ENCODE measurements around the gene XPNPEP2.

The XPNPEP2 gene

DNA sequence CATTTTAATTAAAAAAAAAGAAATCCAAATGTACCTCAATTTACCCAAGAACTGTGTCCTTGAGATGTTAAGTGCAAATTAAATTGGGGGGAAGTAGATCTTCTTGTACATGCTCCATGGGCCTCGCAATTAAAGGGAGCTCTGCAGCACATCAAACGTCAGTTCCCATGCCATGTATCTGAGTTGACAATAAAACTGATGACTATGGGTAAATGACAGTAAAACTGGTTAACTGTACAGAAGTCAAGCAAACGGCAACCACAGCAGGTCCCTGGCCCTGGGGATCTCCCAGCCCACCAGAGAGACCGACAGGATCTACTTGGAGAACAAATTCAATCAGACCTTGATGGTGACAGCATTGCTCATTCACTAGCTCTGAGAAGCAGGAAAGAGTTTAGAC, 32.8 kb upstream of the XPNPEP2 start:
- no peak for DNase-seq (ENCODE audit: low spot score)
- Mint-ChIP-seq H3K36me3 (ENCODE audit: low read depth) (no peaks in the 10 kb centered on the region), H3K9me3 (peaks cover 4% of the 10 kb centered on the region), H3K4me3 (no peak overlapping the region), H3K27me3 (ENCODE audit: low read depth) (peaks cover 11% of the 10 kb centered on the region), H3K27ac (no peak overlapping the region), H3K4me1 (ENCODE audit: low read depth) (no peaks in the 10 kb centered on the region)

DNA sequence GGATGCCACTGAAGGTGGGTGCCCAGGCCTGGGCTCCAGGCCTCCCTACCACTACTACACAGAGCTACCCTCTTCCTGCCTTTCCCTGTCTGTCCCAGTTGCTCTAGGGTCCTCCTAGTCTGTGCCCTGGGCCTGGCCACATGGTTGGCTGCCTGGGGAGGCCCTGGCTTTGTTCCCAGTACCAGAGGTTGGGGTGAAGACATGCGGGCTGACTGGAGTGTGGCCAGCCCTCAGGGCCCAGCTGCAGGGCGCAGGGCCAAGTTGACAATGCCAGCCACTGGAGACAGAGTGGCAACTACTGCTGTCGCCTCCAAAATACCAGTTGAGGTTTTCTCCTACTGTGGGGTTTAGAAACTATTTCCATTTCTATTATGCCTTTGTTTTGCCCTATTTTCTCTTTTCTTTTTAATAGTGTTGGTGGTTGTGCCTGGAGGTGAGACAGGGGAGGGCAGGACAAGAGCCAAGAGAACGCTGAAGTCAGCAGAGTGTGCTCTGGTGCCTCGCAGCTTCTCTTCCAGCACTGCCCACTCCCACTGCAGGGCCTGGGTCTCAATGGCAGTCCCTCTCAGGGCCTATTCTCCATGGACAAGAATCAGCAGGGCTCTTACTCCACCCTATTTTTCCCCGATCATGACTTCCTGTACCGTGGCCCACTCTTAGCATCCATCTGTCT, 32.2 kb upstream of the XPNPEP2 start:
- no peaks in the 10 kb centered on the region for H3K4me1 Mint-ChIP-seq (ENCODE audit: low read depth)
- H3K9me3 Mint-ChIP-seq = peaks cover 4% of the 10 kb centered on the region
- no peak for DNase-seq (ENCODE audit: low spot score)

DNA sequence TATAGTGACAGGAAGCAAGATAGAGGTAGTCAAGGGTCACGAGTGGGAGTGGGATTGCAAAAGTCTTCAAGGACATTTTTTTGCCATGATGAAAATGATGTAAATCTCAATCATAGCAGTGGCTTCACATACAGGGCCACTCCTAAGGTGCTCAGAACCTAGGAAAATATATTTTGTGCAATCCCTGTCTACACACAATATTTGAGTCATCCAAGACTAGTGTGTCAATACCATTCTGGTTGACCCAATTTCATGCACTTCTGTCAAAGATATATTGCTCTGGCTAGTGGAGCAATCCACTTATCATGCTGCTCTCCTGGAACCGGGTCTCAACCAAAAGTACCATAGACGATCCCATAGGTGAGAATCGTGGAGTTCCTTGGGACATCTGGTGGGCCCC, 24.2 kb upstream of the XPNPEP2 start:
- H3K4me1 Mint-ChIP-seq (ENCODE audit: low read depth) = no peaks in the 10 kb centered on the region
- H3K9me3 Mint-ChIP-seq = no peaks in the 10 kb centered on the region
- H3K36me3 Mint-ChIP-seq (ENCODE audit: low read depth) = no peaks in the 10 kb centered on the region
- H3K27ac Mint-ChIP-seq = no peak overlapping the region
- no peak overlapping the region for H3K4me3 Mint-ChIP-seq
- no peak for DNase-seq (ENCODE audit: low spot score)
- H3K27me3 Mint-ChIP-seq (ENCODE audit: low read depth) = peaks cover 8% of the 10 kb centered on the region

More for the DNA sequence above, 32.2 kb upstream of the XPNPEP2 start:
- Mint-ChIP-seq H3K36me3 (ENCODE audit: low read depth) (no peaks in the 10 kb centered on the region), H3K27me3 (ENCODE audit: low read depth) (peaks cover 11% of the 10 kb centered on the region), H3K4me3 (no peak overlapping the region), H3K27ac (no peak overlapping the region)

DNA sequence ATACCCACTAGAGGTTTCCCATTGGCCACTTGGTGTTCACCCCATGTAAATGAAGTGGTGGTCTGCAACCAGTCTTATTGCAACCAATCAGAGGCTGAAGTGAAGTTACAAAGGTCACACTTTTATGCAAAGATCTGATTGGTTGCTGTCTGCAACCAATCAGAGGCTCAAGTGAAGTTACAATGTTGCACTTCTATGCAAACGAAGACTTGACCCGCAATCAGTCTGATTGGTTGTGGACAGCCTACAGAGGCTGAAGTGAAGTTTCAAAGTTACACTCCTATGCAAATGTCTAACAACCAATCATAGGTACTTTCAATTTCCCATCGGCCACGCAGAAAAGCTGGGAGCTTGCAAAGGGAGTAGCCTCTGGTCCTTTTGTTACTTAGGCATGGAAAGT, 22.3 kb upstream of the XPNPEP2 start:
- DNase-seq (ENCODE audit: low spot score) = no peak
- Mint-ChIP-seq H3K4me1 (ENCODE audit: low read depth) (no peaks in the 10 kb centered on the region), H3K27me3 (ENCODE audit: low read depth) (peaks cover 4% of the 10 kb centered on the region), H3K27ac (no peak overlapping the region), H3K4me3 (no peak overlapping the region), H3K36me3 (ENCODE audit: low read depth) (no peaks in the 10 kb centered on the region), H3K9me3 (no peaks in the 10 kb centered on the region)

DNA sequence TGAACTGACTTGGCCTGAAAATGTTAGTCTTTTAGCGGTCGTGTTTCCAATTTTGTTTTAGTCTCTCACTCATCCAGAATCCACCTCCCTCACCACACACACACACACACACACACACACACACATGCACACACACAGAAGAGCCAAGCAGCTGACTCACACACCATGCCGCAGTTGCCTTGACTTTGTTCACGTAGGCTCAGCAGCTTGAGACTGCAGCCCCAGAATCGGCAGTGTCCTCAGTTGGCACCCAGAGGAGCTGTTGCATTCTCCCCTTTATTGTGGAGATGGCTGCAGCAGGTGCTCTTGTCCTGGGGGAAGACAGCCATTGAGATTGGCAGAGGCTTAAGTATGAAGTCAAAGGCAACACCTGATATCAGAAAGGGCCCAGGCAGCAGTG, 20.9 kb upstream of the XPNPEP2 start:
- Mint-ChIP-seq H3K27me3 (ENCODE audit: low read depth) (peaks cover 2% of the 10 kb centered on the region), H3K4me1 (ENCODE audit: low read depth) (peaks cover 11% of the 10 kb centered on the region), H3K27ac (no peak overlapping the region), H3K9me3 (no peaks in the 10 kb centered on the region), H3K36me3 (ENCODE audit: low read depth) (no peaks in the 10 kb centered on the region), H3K4me3 (no peak overlapping the region)
- DNase-seq (ENCODE audit: low spot score) = no peak

DNA sequence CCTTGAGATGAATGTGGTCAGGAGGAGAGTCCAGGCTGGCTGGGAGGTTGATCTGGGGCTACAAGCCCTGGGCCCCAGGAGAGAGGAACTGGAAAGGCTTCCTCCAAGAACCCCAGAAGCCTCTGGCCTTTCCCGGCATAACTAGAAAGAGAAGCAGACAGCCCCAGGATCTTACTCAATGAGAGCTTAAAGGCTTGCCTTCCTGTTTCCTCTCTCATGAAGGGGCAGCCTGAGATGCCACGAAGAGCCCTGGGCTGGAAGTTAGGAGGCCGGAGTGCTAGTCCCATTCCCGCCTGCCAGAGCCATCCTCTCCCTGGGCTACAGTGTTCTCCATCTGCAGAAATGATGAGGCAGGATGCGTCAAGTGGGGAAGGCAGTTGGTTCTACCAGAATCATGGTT, 20.1 kb upstream of the XPNPEP2 start:
- no peak overlapping the region for H3K27ac Mint-ChIP-seq

DNA sequence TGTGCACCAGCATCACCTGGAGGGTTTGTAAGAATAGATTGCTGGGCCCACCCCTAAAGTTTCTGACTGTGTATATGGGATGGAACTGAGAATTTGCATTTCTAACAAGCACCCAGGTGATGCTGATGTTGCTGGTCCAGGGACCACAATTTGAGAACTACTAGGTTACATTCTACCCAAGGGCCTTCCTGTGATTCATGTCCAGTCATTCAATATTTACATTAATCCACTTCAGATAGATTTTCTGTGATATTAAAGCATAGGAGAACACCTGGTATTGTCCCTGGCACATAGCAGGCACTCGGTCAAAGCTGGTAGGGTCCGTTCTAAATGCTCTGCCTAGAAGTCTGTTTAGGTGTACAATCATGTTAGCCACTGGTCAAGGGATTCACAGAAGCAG, 19.5 kb upstream of the XPNPEP2 start:
- Mint-ChIP-seq H3K4me1 (ENCODE audit: low read depth) (peaks cover 11% of the 10 kb centered on the region), H3K27me3 (ENCODE audit: low read depth) (peaks cover 2% of the 10 kb centered on the region), H3K27ac (no peak overlapping the region), H3K36me3 (ENCODE audit: low read depth) (no peaks in the 10 kb centered on the region), H3K9me3 (no peaks in the 10 kb centered on the region), H3K4me3 (no peak overlapping the region)
- no peak for DNase-seq (ENCODE audit: low spot score)

More for the DNA sequence above, 20.1 kb upstream of the XPNPEP2 start:
- Mint-ChIP-seq H3K36me3 (ENCODE audit: low read depth) (no peaks in the 10 kb centered on the region), H3K4me1 (ENCODE audit: low read depth) (peaks cover 11% of the 10 kb centered on the region), H3K4me3 (no peak overlapping the region), H3K27me3 (ENCODE audit: low read depth) (peaks cover 2% of the 10 kb centered on the region), H3K9me3 (no peaks in the 10 kb centered on the region)
- no peak for DNase-seq (ENCODE audit: low spot score)

DNA sequence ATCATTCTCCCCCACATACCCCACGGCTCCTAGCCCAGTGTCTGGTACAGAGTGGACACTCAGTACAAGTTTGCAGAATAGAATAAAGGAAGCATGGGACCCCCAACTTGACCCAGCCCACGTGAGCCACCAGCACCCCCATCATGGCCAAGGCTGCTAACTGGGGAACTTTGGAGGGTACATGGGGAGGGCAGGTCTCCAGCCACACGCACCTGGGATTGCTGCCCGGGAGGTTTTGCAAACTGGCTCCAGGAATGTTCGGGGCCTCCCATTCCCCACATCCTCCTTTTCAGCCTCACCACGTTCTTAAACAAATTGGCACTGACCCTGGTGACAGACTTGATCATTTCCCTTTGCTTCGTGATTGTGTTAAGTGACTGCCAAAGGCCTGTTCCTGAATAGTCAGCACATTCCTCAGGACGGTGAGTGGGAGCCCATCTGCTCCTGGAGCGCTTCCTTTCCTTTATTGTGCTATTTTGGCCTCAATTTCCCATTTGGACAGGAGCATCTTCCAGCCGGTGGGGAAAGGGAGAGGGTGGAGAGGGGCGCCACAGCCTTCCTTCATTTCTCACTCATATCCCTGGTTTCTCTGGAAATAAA, 18.7 kb upstream of the XPNPEP2 start:
- no peak overlapping the region for H3K4me3 Mint-ChIP-seq
- H3K4me1 Mint-ChIP-seq (ENCODE audit: low read depth) = peaks cover 16% of the 10 kb centered on the region
- peaks cover 2% of the 10 kb centered on the region for H3K27me3 Mint-ChIP-seq (ENCODE audit: low read depth)
- no peak overlapping the region for H3K27ac Mint-ChIP-seq
- no peaks in the 10 kb centered on the region for H3K9me3 Mint-ChIP-seq
- DNase-seq (ENCODE audit: low spot score) = no peak
- no peaks in the 10 kb centered on the region for H3K36me3 Mint-ChIP-seq (ENCODE audit: low read depth)

DNA sequence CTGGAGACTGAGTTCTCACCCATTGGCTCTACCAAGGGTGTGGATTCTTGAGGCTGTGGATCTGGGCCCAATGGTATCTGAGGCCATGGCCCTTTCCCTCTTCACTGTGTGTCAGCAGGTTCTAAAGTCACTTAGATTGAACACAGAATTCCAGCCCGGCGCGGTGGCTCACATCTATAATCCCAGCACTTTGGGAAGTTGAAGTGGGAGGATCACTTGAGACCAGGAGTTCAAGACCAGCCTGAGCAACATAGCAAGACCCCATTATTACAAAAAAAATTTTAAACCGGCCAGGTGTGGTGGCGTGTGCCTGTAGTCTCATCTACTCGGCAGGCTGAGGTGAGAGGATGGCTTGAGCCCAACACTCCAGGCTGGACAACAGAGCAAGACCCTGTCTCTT, 18.0 kb upstream of the XPNPEP2 start:
- H3K36me3 Mint-ChIP-seq (ENCODE audit: low read depth) = no peaks in the 10 kb centered on the region
- H3K4me1 Mint-ChIP-seq (ENCODE audit: low read depth) = peaks cover 16% of the 10 kb centered on the region
- no peak for DNase-seq (ENCODE audit: low spot score)
- H3K9me3 Mint-ChIP-seq = no peaks in the 10 kb centered on the region
- no peak overlapping the region for H3K27ac Mint-ChIP-seq
- no peaks in the 10 kb centered on the region for H3K27me3 Mint-ChIP-seq (ENCODE audit: low read depth)
- no peak overlapping the region for H3K4me3 Mint-ChIP-seq

DNA sequence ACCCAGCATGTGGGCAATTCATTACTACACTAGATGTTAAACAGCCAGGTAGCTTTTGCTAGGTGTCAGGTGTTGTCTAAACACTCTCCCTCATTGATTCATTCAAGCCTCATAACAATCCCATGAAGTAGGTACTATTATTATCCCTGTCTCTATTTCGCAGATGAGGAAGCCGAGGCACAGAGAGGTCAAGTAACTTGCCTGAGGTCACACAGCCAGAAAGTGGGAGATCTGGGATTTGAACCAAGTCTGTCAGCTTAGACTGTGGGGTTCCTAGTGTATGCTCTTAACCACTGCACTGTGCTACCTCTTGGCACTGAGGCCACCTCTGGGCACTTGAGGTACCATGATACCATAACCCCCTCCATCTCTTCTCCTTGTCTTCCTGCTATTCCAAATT, 17.4 kb upstream of the XPNPEP2 start:
- H3K4me1 Mint-ChIP-seq (ENCODE audit: low read depth) = peaks cover 19% of the 10 kb centered on the region
- no peak overlapping the region for H3K4me3 Mint-ChIP-seq
- H3K36me3 Mint-ChIP-seq (ENCODE audit: low read depth) = no peaks in the 10 kb centered on the region
- no peak for DNase-seq (ENCODE audit: low spot score)
- H3K9me3 Mint-ChIP-seq = no peaks in the 10 kb centered on the region
- H3K27ac Mint-ChIP-seq = no peak overlapping the region
- no peaks in the 10 kb centered on the region for H3K27me3 Mint-ChIP-seq (ENCODE audit: low read depth)

DNA sequence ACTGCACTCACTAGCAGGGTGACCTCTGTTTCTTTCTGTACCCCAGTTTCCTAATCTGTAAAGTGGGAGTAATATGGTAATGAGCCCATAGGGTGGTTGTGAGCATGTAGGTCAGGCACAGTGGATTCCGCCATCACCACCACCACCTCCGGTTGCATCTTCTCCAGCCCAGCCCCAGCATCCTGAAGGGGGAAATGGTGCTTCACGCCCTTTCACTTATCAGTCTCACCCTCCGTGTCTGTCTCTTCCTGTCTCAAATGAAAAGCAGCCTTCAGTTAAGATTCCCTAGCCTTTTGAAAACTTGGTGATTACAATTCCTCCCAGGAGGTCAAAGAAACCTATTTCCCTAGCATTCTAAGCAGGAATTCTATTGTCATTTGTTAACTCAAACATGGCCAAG, 16.9 kb upstream of the XPNPEP2 start:
- DNase-seq (ENCODE audit: low spot score) = no peak
- Mint-ChIP-seq H3K36me3 (ENCODE audit: low read depth) (no peaks in the 10 kb centered on the region), H3K27me3 (ENCODE audit: low read depth) (no peaks in the 10 kb centered on the region), H3K9me3 (no peaks in the 10 kb centered on the region), H3K27ac (no peak overlapping the region), H3K4me1 (ENCODE audit: low read depth) (peaks cover 23% of the 10 kb centered on the region), H3K4me3 (peak overlapping the region; percentile 1)

DNA sequence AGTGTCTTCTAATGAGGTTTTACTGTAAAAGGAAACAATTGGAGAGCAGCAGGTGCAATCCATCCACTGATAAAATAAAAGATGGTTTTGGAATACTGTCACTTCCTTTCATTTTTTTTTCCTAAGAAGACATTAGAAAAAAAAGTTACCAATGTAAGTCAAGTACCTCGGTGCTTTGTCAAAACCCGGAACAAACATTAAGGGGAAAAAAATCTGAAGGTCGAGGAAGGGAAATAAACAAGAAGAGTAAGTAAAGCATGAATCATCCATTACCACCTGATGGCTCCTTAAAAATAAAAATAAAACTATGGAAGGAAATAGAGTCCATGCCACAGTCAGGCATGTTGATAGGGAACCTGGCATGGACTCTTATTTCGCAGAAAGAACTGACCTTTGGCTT, 15.3 kb upstream of the XPNPEP2 start:
- Mint-ChIP-seq H3K9me3 (no peaks in the 10 kb centered on the region), H3K4me1 (ENCODE audit: low read depth) (peaks cover 26% of the 10 kb centered on the region), H3K27ac (no peak overlapping the region), H3K36me3 (ENCODE audit: low read depth) (no peaks in the 10 kb centered on the region), H3K4me3 (no peak overlapping the region), H3K27me3 (ENCODE audit: low read depth) (no peaks in the 10 kb centered on the region)
- DNase-seq (ENCODE audit: low spot score) = no peak

DNA sequence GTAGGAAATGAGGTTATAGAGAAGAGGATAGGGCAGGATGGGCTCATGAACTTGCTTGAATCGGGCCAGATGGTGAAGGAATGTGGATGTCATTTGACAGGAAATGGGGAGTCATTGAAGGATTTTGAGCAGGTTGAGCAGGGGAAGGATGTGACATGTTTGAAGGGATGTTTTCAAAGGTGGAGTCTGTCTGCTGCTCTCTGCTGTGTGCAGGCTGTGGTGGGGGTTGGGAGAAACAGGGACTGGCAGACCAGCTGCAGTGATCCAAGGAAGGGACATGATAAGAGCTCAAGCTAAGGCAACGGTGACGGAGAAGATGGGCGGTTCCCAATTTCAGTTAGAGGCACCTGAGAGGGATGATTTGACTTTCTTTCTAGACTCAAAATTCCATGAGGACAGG, 14.0 kb upstream of the XPNPEP2 start:
- H3K4me1 Mint-ChIP-seq (ENCODE audit: low read depth) = peaks cover 26% of the 10 kb centered on the region
- no peaks in the 10 kb centered on the region for H3K36me3 Mint-ChIP-seq (ENCODE audit: low read depth)
- no peak overlapping the region for H3K4me3 Mint-ChIP-seq
- no peak overlapping the region for H3K27ac Mint-ChIP-seq
- DNase-seq (ENCODE audit: low spot score) = no peak
- no peaks in the 10 kb centered on the region for H3K9me3 Mint-ChIP-seq
- no peaks in the 10 kb centered on the region for H3K27me3 Mint-ChIP-seq (ENCODE audit: low read depth)

DNA sequence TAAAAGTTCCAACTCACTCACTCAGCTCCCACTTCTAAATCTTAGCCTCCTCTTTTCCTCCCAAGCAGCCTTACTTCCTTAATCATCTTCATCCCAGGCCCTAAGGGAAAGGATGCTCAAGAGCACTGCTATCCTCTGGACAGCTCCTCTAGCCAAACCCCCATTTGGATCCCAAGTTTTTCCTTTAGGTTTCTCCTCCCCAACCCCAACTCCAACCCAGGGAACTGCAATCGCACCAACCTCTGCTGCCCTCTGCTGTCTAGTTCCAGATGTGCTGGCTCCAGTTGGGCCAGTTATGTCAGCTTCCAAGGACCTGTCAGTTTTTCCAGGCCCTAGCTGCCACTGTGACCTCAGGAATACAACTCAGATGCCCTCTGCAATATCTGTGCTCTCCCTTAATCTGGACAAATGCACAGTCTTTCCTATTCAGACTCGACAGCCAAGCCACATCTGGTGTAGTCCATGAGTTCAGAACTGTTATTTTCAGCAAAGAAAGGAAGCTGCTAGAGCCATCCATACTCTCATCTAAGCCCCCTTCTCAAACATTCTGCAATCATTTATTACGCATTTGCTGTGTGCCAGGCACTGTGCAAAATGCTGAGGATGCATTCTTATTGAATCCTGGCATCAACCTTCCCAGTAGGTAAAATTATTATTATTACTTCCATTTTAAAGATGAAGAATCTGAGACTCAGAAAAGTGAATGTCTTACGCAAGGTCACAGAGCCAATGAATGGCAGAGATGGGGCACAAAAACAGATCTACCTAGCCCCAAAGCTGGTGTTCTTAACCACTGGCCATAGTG, 12.3 kb upstream of the XPNPEP2 start:
- Mint-ChIP-seq H3K4me1 (ENCODE audit: low read depth) (peaks cover 37% of the 10 kb centered on the region), H3K9me3 (no peaks in the 10 kb centered on the region), H3K27ac (no peak overlapping the region), H3K4me3 (no peak overlapping the region), H3K27me3 (ENCODE audit: low read depth) (no peaks in the 10 kb centered on the region), H3K36me3 (ENCODE audit: low read depth) (peaks cover 2% of the 10 kb centered on the region)
- no peak for DNase-seq (ENCODE audit: low spot score)
